ACHN (cell line): ENCODE results near the gene CA12.

Source experiments
- DNase-seq: peaks from one replicate; pipeline ENCODE4 v3.0.0-alpha.2; 2015
- in situ Hi-C: cut with HindIII; loops from 2 replicates; pipeline ENCODE4 v1.10.0; 2017; ENCODE audit warnings: low sequenced_read_pairs, low pct_ligation_motif_present, low pct_unique_long_range_greater_than_20kb

Gene CA12

GRCh38 chr15:63364399-63365272, 17.0 kb downstream of the CA12 start:
- in situ Hi-C loops = no loop called here
- no peak for DNase-seq

- in situ Hi-C loops = no loop called here
- no peak for DNase-seq
These were observed 18.4 kb downstream of the CA12 start for GRCh38 chr15:63363292-63363691.

GRCh38 chr15:63362885-63363284, 18.8 kb downstream of the CA12 start:
- no peak for DNase-seq
- in situ Hi-C loops = no loop called here

- in situ Hi-C loops = no loop called here
- peak; percentile 31 for DNase-seq
These were observed 19.4 kb downstream of the CA12 start for GRCh38 chr15:63362196-63362595.

- in situ Hi-C loops = no loop called here
- no peak for DNase-seq
These were observed 21.5 kb downstream of the CA12 start for GRCh38 chr15:63360170-63360569.

- no peak for DNase-seq
- in situ Hi-C loops = no loop called here
These were observed 23.2 kb downstream of the CA12 start for GRCh38 chr15:63358241-63359029.

GRCh38 chr15:63357731-63358130, 23.9 kb downstream of the CA12 start:
- in situ Hi-C loops = no loop called here
- no peak for DNase-seq

- in situ Hi-C loops = no loop called here
- no peak for DNase-seq
These were observed 24.6 kb downstream of the CA12 start for GRCh38 chr15:63357061-63357460.

- in situ Hi-C loops = no loop called here
These were observed 26.6 kb downstream of the CA12 start for GRCh38 chr15:63354821-63355650.

GRCh38 chr15:63353887-63354286, 27.8 kb downstream of the CA12 start:
- in situ Hi-C loops = no loop called here

More at GRCh38 chr15:63354821-63355650, 26.6 kb downstream of the CA12 start:
- DNase-seq = no peak

GRCh38 chr15:63353261-63353660, 28.4 kb downstream of the CA12 start:
- no peak for DNase-seq
- in situ Hi-C loops = no loop called here

More at GRCh38 chr15:63353887-63354286, 27.8 kb downstream of the CA12 start:
- no peak for DNase-seq

GRCh38 chr15:63352808-63353207, 28.8 kb downstream of the CA12 start:
- no peak for DNase-seq
- in situ Hi-C loops = no loop called here

GRCh38 chr15:63351170-63351569, 30.5 kb downstream of the CA12 start:
- no peak for DNase-seq
- in situ Hi-C loops = no loop called here

- in situ Hi-C loops = no loop called here
- no peak for DNase-seq
These were observed 31.4 kb downstream of the CA12 start for GRCh38 chr15:63350178-63350621.

- in situ Hi-C loops = no loop called here
- no peak for DNase-seq
These were observed 32.0 kb downstream of the CA12 start for GRCh38 chr15:63349621-63350020.

- no peak for DNase-seq
- in situ Hi-C loops = no loop called here
These were observed 32.5 kb downstream of the CA12 start for GRCh38 chr15:63349156-63349555.

- in situ Hi-C loops = no loop called here
- DNase-seq = peak; percentile 69
These were observed 33.3 kb downstream of the CA12 start for GRCh38 chr15:63348392-63348791.

GRCh38 chr15:63347074-63347857, 34.4 kb downstream of the CA12 start:
- in situ Hi-C loops = no loop called here
- no peak for DNase-seq
